Fibroblast of peridontal ligament (primary cell): ENCODE measurements around the gene TTLL11.
A peak's percentile ranks its signal among the peaks of the same experiment; 100 is the strongest.
"Not testable (repeated sequence)": the region's sequence is repeated elsewhere in the genome, so short reads cannot be mapped to it uniquely, and the experiment has no call there.

Source experiments
- DNase-seq: peaks from one replicate; pipeline ENCODE4 v3.0.0-alpha.2; 2010; ENCODE audit errors: extremely low read depth

The TTLL11 gene

GRCh38 chr9:122001491-122002201 lies 91.5 kb downstream of the TTLL11 start:
- DNase-seq, result no peak

- not testable (repeated sequence) for DNase-seq
Measured at GRCh38 chr9:122000526-122000925, 92.6 kb downstream of the TTLL11 start.

GRCh38 chr9:121999556-121999955 lies 93.6 kb downstream of the TTLL11 start:
- no peak for DNase-seq

- DNase-seq, result no peak
Measured at GRCh38 chr9:121998513-121999049, 94.5 kb downstream of the TTLL11 start.

GRCh38 chr9:121997791-121998190 lies 95.3 kb downstream of the TTLL11 start:
- peak; percentile 30 for DNase-seq

- no peak for DNase-seq
Measured at GRCh38 chr9:121996783-121997182, 96.3 kb downstream of the TTLL11 start.

- DNase-seq, result no peak
Measured at GRCh38 chr9:121995997-121996396, 97.1 kb downstream of the TTLL11 start.

GRCh38 chr9:121992571-121993212 lies 100.4 kb downstream of the TTLL11 start:
- peak; percentile 89 for DNase-seq

GRCh38 chr9:121991307-121991661 lies 101.8 kb downstream of the TTLL11 start:
- DNase-seq, result no peak

- DNase-seq, result no peak
Measured at GRCh38 chr9:121990600-121991306, 102.4 kb downstream of the TTLL11 start.

- DNase-seq, result peak; percentile 13
Measured at GRCh38 chr9:121989010-121989409, 104.1 kb downstream of the TTLL11 start.

GRCh38 chr9:121987314-121987713 lies 105.8 kb downstream of the TTLL11 start:
- no peak for DNase-seq

GRCh38 chr9:121985792-121986494 lies 107.2 kb downstream of the TTLL11 start:
- peak; percentile 90 for DNase-seq

GRCh38 chr9:121984726-121985402 lies 108.2 kb downstream of the TTLL11 start:
- peak; percentile 96 for DNase-seq

- DNase-seq, result no peak
Measured at GRCh38 chr9:121983736-121984135, 109.4 kb downstream of the TTLL11 start.

- DNase-seq, result no peak
Measured at GRCh38 chr9:121981118-121981883, 111.8 kb downstream of the TTLL11 start.

GRCh38 chr9:121980665-121981064 lies 112.4 kb downstream of the TTLL11 start:
- not testable (repeated sequence) for DNase-seq

- no peak for DNase-seq
Measured at GRCh38 chr9:121979736-121980135, 113.4 kb downstream of the TTLL11 start.

GRCh38 chr9:121976751-121977150 lies 116.4 kb downstream of the TTLL11 start:
- peak; percentile 72 for DNase-seq

GRCh38 chr9:121975801-121976277 lies 117.3 kb downstream of the TTLL11 start:
- peak; percentile 29 for DNase-seq
